Measurements from ENCODE around the gene MYO16. TPM values are rescaled to one million over a fixed set of nuclear protein-coding genes. Genes with fewer than 3 reads are reported as not detected.
A peak's percentile ranks its signal among the peaks of the same experiment; 100 is the strongest.

Gene MYO16
- total and polyA plus RNA-seq, 3 experiments from 2014 or later: 0.15 to 0.38 TPM; not detected in 1

- Histone ChIP-seq H3K4me3 (ENCODE audit: low read length) (no peak overlapping the region), H3K27me3 (ENCODE audit: insufficient read depth, low read length, poor library complexity, severe bottlenecking) (no peaks in the 10 kb centered on the region), H3K9me3 (ENCODE audit: low read length) (no peaks in the 10 kb centered on the region), H3K4me1 (ENCODE audit: insufficient read depth, low read length) (no peaks in the 10 kb centered on the region), H3K36me3 (ENCODE audit: insufficient read depth, low read length) (no peaks in the 10 kb centered on the region), H3K27ac (ENCODE audit: low read depth, low read length) (no peak overlapping the region)
- H3K27me3 Mint-ChIP-seq: peaks cover 0 to 2% of the 10 kb centered on the region in 2 donors
- CTCF ChIA-PET: no interaction called here
- H3K4me1 Mint-ChIP-seq: no peaks in the 10 kb centered on the region
- no peaks in the 10 kb centered on the region for H3K9me3 Mint-ChIP-seq
- POLR2A ChIA-PET: no interaction called here
- no peak overlapping the region for H3K4me3 Mint-ChIP-seq
- H3K36me3 Mint-ChIP-seq: no peaks in the 10 kb centered on the region
- H3K27ac Mint-ChIP-seq: no peak overlapping the region
- no peak for DNase-seq
Observed at GRCh38 chr13:108968566-108968965, 339.2 kb downstream of the MYO16 start.

DNA sequence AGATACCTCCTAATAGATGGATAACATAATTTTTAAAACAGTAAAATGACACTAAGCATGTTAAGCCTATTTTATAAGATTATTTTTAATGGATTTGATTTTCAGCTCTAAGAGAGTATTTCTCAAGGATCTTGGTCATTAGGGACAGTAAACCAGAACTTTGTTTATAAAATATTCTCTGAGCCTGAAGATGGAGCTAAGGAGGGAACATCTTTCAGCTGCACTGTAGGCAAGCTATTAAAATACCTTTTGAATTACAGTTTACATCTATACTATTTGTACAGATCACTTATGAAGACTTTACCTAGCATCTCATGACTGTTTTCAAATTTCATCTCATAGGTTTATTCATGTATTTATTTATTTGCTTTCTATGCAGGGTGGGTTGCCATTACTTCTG lies 345.3 kb downstream of the MYO16 start:
- no peaks in the 10 kb centered on the region for H3K4me1 ChIP-seq (ENCODE audit: insufficient read depth, low read length)
- H3K36me3 ChIP-seq (ENCODE audit: insufficient read depth, low read length): no peaks in the 10 kb centered on the region
- H3K27ac Mint-ChIP-seq: no peak overlapping the region
- H3K4me3 ChIP-seq (ENCODE audit: low read length): no peak overlapping the region
- ChIA-PET CTCF (no interaction called here), POLR2A (no interaction called here)
- no peaks in the 10 kb centered on the region for H3K4me1 Mint-ChIP-seq
- no peak overlapping the region for H3K27ac ChIP-seq (ENCODE audit: low read depth, low read length)
- H3K4me3 Mint-ChIP-seq: no peak overlapping the region
- H3K27me3 Mint-ChIP-seq: peaks cover 2 to 13% of the 10 kb centered on the region in 2 donors
- no peaks in the 10 kb centered on the region for H3K9me3 ChIP-seq (ENCODE audit: low read length)
- no peaks in the 10 kb centered on the region for H3K9me3 Mint-ChIP-seq
- DNase-seq: no peak
- no peaks in the 10 kb centered on the region for H3K27me3 ChIP-seq (ENCODE audit: insufficient read depth, low read length, poor library complexity, severe bottlenecking)
- H3K36me3 Mint-ChIP-seq: no peaks in the 10 kb centered on the region

GRCh38 chr13:108980237-108980636 lies 350.8 kb downstream of the MYO16 start:
- Mint-ChIP-seq H3K27ac (peak overlapping the region in 1 of 8 donors; percentile 16), H3K27me3 (peaks cover 6 to 20% of the 10 kb centered on the region in 2 donors), H3K4me3 (no peak overlapping the region), H3K9me3 (no peaks in the 10 kb centered on the region), H3K36me3 (no peaks in the 10 kb centered on the region), H3K4me1 (no peaks in the 10 kb centered on the region)
- ChIA-PET POLR2A (no interaction called here), CTCF (no interaction called here)
- Histone ChIP-seq H3K27ac (ENCODE audit: low read depth, low read length) (no peak overlapping the region), H3K9me3 (ENCODE audit: low read length) (no peaks in the 10 kb centered on the region), H3K36me3 (ENCODE audit: insufficient read depth, low read length) (no peaks in the 10 kb centered on the region), H3K4me3 (ENCODE audit: low read length) (no peak overlapping the region), H3K4me1 (ENCODE audit: insufficient read depth, low read length) (no peaks in the 10 kb centered on the region), H3K27me3 (ENCODE audit: insufficient read depth, low read length, poor library complexity, severe bottlenecking) (no peaks in the 10 kb centered on the region)
- DNase-seq: no peak

DNA sequence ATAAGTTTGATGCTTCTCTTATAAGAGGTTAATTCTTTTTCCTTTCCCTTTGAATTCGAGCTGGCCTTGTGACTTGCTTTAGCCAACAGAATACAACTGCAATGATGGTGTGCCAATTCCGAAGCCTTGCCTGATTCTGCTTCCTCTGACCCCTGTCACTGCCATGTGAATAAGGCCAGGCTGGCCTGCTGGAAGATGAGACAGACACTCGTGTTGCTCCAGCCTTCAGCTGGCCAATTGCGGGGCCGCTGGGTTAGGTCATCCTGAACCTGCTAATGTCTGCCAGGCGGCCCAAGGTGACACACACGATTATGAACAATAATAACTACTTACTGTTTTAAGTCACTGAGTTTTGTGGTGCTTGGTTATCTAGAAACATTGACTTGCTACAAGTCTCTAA lies 352.0 kb downstream of the MYO16 start:
- ChIA-PET CTCF (no interaction called here), POLR2A (no interaction called here)
- H3K36me3 Mint-ChIP-seq: no peaks in the 10 kb centered on the region
- no peak for DNase-seq
- Histone ChIP-seq H3K36me3 (ENCODE audit: insufficient read depth, low read length) (no peaks in the 10 kb centered on the region), H3K4me1 (ENCODE audit: insufficient read depth, low read length) (no peaks in the 10 kb centered on the region), H3K27me3 (ENCODE audit: insufficient read depth, low read length, poor library complexity, severe bottlenecking) (no peaks in the 10 kb centered on the region), H3K9me3 (ENCODE audit: low read length) (no peaks in the 10 kb centered on the region), H3K4me3 (ENCODE audit: low read length) (no peak overlapping the region), H3K27ac (ENCODE audit: low read depth, low read length) (no peak overlapping the region)
- H3K9me3 Mint-ChIP-seq: no peaks in the 10 kb centered on the region
- no peak overlapping the region for H3K27ac Mint-ChIP-seq
- no peaks in the 10 kb centered on the region for H3K4me1 Mint-ChIP-seq
- peaks cover 6 to 20% of the 10 kb centered on the region in 2 donors for H3K27me3 Mint-ChIP-seq
- H3K4me3 Mint-ChIP-seq: no peak overlapping the region

- Histone ChIP-seq H3K4me1 (ENCODE audit: insufficient read depth, low read length) (no peaks in the 10 kb centered on the region), H3K4me3 (ENCODE audit: low read length) (no peak overlapping the region), H3K9me3 (ENCODE audit: low read length) (no peaks in the 10 kb centered on the region), H3K27ac (ENCODE audit: low read depth, low read length) (no peak overlapping the region), H3K36me3 (ENCODE audit: insufficient read depth, low read length) (no peaks in the 10 kb centered on the region), H3K27me3 (ENCODE audit: insufficient read depth, low read length, poor library complexity, severe bottlenecking) (no peaks in the 10 kb centered on the region)
- H3K4me3 Mint-ChIP-seq: no peak overlapping the region
- peaks cover 6 to 9% of the 10 kb centered on the region in 2 donors for H3K27me3 Mint-ChIP-seq
- no peaks in the 10 kb centered on the region for H3K4me1 Mint-ChIP-seq
- no peak for DNase-seq
- POLR2A ChIA-PET: no interaction called here
- no peak overlapping the region for H3K27ac Mint-ChIP-seq
- CTCF ChIA-PET: no interaction called here
- peaks cover 0 to 4% (median 0%) of the 10 kb centered on the region in 5 donors for H3K9me3 Mint-ChIP-seq
- H3K36me3 Mint-ChIP-seq: no peaks in the 10 kb centered on the region
Observed at GRCh38 chr13:108983273-108983672, 353.9 kb downstream of the MYO16 start.

DNA sequence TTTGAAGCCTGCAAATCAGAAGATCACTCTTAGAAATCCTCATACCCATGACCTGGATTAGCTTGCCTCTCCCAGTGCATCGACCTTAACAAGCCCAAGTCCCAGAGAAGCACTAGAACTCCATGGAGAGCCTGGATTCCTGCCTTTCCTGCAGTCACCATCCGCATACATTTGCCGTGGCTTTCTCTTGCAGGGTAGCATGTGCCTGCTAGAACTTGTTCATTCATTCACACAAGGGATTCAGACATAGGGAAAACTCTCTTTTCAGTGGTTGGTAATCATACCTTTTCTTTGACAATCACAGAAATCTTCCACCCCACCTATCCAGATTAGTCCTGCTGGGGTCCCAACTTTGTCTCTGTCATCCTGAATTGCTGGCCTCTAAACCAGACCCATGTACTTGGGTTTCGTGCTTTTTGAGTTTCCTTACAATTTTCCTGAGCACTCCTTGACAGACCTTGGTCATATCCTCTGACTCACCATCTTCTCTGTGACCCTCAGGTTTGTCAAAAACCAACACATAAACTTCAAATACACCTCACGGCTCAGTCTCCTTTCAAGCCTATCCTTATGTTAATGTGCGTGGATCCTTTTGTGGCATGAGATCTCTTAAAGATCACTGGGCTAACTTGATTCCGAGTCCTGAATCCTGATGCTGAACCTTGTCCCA lies 355.0 kb downstream of the MYO16 start:
- no peaks in the 10 kb centered on the region for H3K36me3 Mint-ChIP-seq
- Histone ChIP-seq H3K4me1 (ENCODE audit: insufficient read depth, low read length) (no peaks in the 10 kb centered on the region), H3K27me3 (ENCODE audit: insufficient read depth, low read length, poor library complexity, severe bottlenecking) (no peaks in the 10 kb centered on the region), H3K36me3 (ENCODE audit: insufficient read depth, low read length) (no peaks in the 10 kb centered on the region), H3K27ac (ENCODE audit: low read depth, low read length) (no peak overlapping the region), H3K4me3 (ENCODE audit: low read length) (no peak overlapping the region), H3K9me3 (ENCODE audit: low read length) (no peaks in the 10 kb centered on the region)
- peaks cover 0 to 4% (median 0%) of the 10 kb centered on the region in 5 donors for H3K9me3 Mint-ChIP-seq
- H3K27me3 Mint-ChIP-seq: peaks cover 5 to 7% of the 10 kb centered on the region in 2 donors
- no peaks in the 10 kb centered on the region for H3K4me1 Mint-ChIP-seq
- no peak overlapping the region for H3K27ac Mint-ChIP-seq
- ChIA-PET CTCF (no interaction called here), POLR2A (no interaction called here)
- DNase-seq: no peak
- no peak overlapping the region for H3K4me3 Mint-ChIP-seq

- peaks cover 0 to 4% (median 0%) of the 10 kb centered on the region in 5 donors for H3K9me3 Mint-ChIP-seq
- H3K27me3 Mint-ChIP-seq: peaks cover 4 to 7% of the 10 kb centered on the region in 2 donors
- no peak overlapping the region for H3K27ac ChIP-seq (ENCODE audit: low read depth, low read length)
- H3K27ac Mint-ChIP-seq: no peak overlapping the region
- H3K4me3 ChIP-seq (ENCODE audit: low read length): no peak overlapping the region
- H3K4me1 ChIP-seq (ENCODE audit: insufficient read depth, low read length): no peaks in the 10 kb centered on the region
- no peak overlapping the region for H3K4me3 Mint-ChIP-seq
- CTCF ChIA-PET: no interaction called here
- H3K9me3 ChIP-seq (ENCODE audit: low read length): no peaks in the 10 kb centered on the region
- DNase-seq: no peak
- POLR2A ChIA-PET: no interaction called here
- no peaks in the 10 kb centered on the region for H3K36me3 Mint-ChIP-seq
- no peaks in the 10 kb centered on the region for H3K36me3 ChIP-seq (ENCODE audit: insufficient read depth, low read length)
- no peaks in the 10 kb centered on the region for H3K27me3 ChIP-seq (ENCODE audit: insufficient read depth, low read length, poor library complexity, severe bottlenecking)
- no peaks in the 10 kb centered on the region for H3K4me1 Mint-ChIP-seq
Observed at GRCh38 chr13:108985166-108985565, 355.8 kb downstream of the MYO16 start.

- peaks cover 0 to 2% of the 10 kb centered on the region in 2 donors for H3K27me3 Mint-ChIP-seq
- Histone ChIP-seq H3K36me3 (ENCODE audit: insufficient read depth, low read length) (no peaks in the 10 kb centered on the region), H3K4me3 (ENCODE audit: low read length) (no peak overlapping the region), H3K4me1 (ENCODE audit: insufficient read depth, low read length) (no peaks in the 10 kb centered on the region), H3K27ac (ENCODE audit: low read depth, low read length) (no peak overlapping the region), H3K9me3 (ENCODE audit: low read length) (no peaks in the 10 kb centered on the region), H3K27me3 (ENCODE audit: insufficient read depth, low read length, poor library complexity, severe bottlenecking) (no peaks in the 10 kb centered on the region)
- no peaks in the 10 kb centered on the region for H3K4me1 Mint-ChIP-seq
- DNase-seq: no peak
- no peak overlapping the region for H3K27ac Mint-ChIP-seq
- ChIA-PET POLR2A (no interaction called here), CTCF (no interaction called here)
- H3K36me3 Mint-ChIP-seq: no peaks in the 10 kb centered on the region
- H3K9me3 Mint-ChIP-seq: peaks cover 0 to 4% (median 0%) of the 10 kb centered on the region in 5 donors
- no peak overlapping the region for H3K4me3 Mint-ChIP-seq
Observed at GRCh38 chr13:108987517-108987916, 358.1 kb downstream of the MYO16 start.

Measured in CD8-positive, alpha-beta memory T cell (primary cell).